Measurements from ENCODE around the gene IRGQ. TPM values are rescaled to one million over a fixed set of nuclear protein-coding genes. Genes with fewer than 3 reads are reported as not detected.

IRGQ gene
- total RNA-seq, 4 donors from 2014 or later: 18.0 to 33.5 (median 23.5) TPM

- Histone ChIP-seq H3K9me3 (no peaks in the 10 kb centered on the region), H3K27me3 (no peaks in the 10 kb centered on the region), H3K36me3 (peaks cover 5 to 8% of the 10 kb centered on the region in 2 donors), H3K4me3 (replicated peaks in 1 of 3) (no peak overlapping the region), H3K27ac (no peak overlapping the region), H3K4me1 (peaks cover 10 to 11% of the 10 kb centered on the region in 2 donors)
- DNase-seq: no peak
- intact Hi-C loops (cut with DNase I): no loop called here
- TF ChIP-seq POLR2A (IDR thresholded peaks at IDR 0.05) (no peak), CTCF (IDR thresholded peaks at IDR 0.05) (no peak)
- 75 to 95% methylated on average over 1 of the region's 1 CpG for WGBS, 2 donors
Measured at GRCh38 chr19:43616306-43616705, 20.4 kb upstream of the IRGQ start.

- Histone ChIP-seq H3K9me3 (no peaks in the 10 kb centered on the region), H3K36me3 (peaks cover 5 to 14% of the 10 kb centered on the region in 2 donors), H3K4me3 (replicated peaks in 1 of 3) (no peak overlapping the region), H3K27me3 (no peaks in the 10 kb centered on the region), H3K4me1 (peaks cover 0 to 4% of the 10 kb centered on the region in 2 donors), H3K27ac (no peak overlapping the region)
- DNase-seq: no peak
- 95 to 96% methylated on average over 12 of the region's 12 CpGs for WGBS, 2 donors
- intact Hi-C loops (cut with DNase I): no loop called here
- TF ChIP-seq POLR2A (IDR thresholded peaks at IDR 0.05) (no peak), CTCF (IDR thresholded peaks at IDR 0.05) (no peak)
Measured at GRCh38 chr19:43612374-43612773, 16.4 kb upstream of the IRGQ start.

- no peak for DNase-seq
- Histone ChIP-seq H3K27ac (no peak within 1 kb of the TSS), H3K9me3 (no peaks in the 10 kb centered on the region), H3K36me3 (peaks cover 5 to 14% of the 10 kb centered on the region in 2 donors), H3K27me3 (no peaks in the 10 kb centered on the region), H3K4me1 (peaks cover 0 to 4% of the 10 kb centered on the region in 2 donors), H3K4me3 (replicated peaks in 1 of 3) (no peak within 1 kb of the TSS)
- 93 to 98% methylated on average over 3 of the region's 3 CpGs for WGBS, 2 donors
- TF ChIP-seq CTCF (IDR thresholded peaks at IDR 0.05): no peak
- no peak for TF ChIP-seq POLR2A (IDR thresholded peaks at IDR 0.05)
- intact Hi-C loops (cut with DNase I): no loop called here
Measured at GRCh38 chr19:43611788-43612187, 15.9 kb upstream of the IRGQ start, which contains the start of gene SRRM5. Gene SRRM5, plus strand, starts transcription at chr19:43612088. Its CDS starts 34 bp downstream, at chr19:43612122.

- peaks cover 0 to 1% of the 10 kb centered on the region in 2 donors for H3K4me1 ChIP-seq
- WGBS, 2 donors: 62 to 86% methylated on average over 3 of the region's 3 CpGs
- H3K36me3 ChIP-seq: peaks cover 5 to 14% of the 10 kb centered on the region in 2 donors
Measured at GRCh38 chr19:43610493-43610892, 14.6 kb upstream of the IRGQ start.

GRCh38 chr19:43609872-43610271 is 13.9 kb upstream of the IRGQ start:
- H3K4me3 ChIP-seq (replicated peaks in 1 of 3): no peak overlapping the region
- 86 to 87% methylated on average over 7 of the region's 7 CpGs for WGBS, 2 donors
- H3K4me1 ChIP-seq: no peaks in the 10 kb centered on the region
- no peaks in the 10 kb centered on the region for H3K9me3 ChIP-seq
- no peaks in the 10 kb centered on the region for H3K27me3 ChIP-seq
- intact Hi-C loops (cut with DNase I): no loop called here
- DNase-seq: no peak
- no peak for TF ChIP-seq CTCF (IDR thresholded peaks at IDR 0.05)
- peaks cover 5 to 14% of the 10 kb centered on the region in 2 donors for H3K36me3 ChIP-seq
- no peak overlapping the region for H3K27ac ChIP-seq

More at GRCh38 chr19:43610493-43610892, 14.6 kb upstream of the IRGQ start:
- no peak overlapping the region for H3K4me3 ChIP-seq (replicated peaks in 1 of 3)
- no peaks in the 10 kb centered on the region for H3K9me3 ChIP-seq
- H3K27ac ChIP-seq: no peak overlapping the region
- TF ChIP-seq POLR2A (IDR thresholded peaks at IDR 0.05) (no peak), CTCF (IDR thresholded peaks at IDR 0.05) (no peak)
- DNase-seq: no peak
- intact Hi-C loops (cut with DNase I): no loop called here
- no peaks in the 10 kb centered on the region for H3K27me3 ChIP-seq
